Measurements from ENCODE around the gene AGFG2.

The AGFG2 gene

DNA sequence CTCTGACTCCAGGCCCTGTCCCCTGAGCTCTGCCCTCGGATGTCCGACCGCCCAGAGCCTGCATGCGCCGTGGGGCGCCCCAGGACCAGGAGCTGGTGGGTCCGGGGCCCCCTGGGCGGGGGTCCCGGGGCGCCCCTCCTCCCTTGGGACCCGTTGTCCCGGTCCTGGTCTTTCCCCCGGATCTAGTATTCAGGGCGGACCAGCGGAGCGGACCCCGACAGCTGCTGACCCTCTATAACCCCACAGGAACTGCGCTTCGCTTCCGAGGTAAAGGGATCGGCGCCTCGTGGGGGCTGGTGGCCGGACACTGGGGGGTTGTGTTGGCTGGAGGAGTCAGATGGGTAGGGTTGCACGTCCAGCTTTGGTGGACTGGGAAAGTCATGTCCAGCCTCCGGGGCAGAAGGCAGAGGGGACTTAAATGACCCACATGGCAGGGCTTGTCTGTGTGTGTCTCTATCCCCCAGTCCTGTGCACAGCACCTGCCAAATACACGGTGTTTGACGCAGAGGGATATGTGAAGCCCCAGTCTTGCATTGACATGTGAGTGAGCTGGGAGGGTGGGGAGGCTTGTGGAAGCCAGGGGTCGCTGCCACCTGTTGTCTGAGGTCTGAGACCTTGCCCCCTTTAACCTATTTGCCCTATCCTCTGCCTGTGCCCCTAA is 73.9 kb downstream of the AGFG2 start:
- no peaks in the 10 kb centered on the region for H3K4me1 ChIP-seq
- H3K27me3 ChIP-seq: no peaks in the 10 kb centered on the region
- peak overlapping the region; percentile 74 for H3K4me3 ChIP-seq (ENCODE audit: low read depth, low read length)
- H3K36me3 ChIP-seq: peaks cover 5% of the 10 kb centered on the region
- TF ChIP-seq, protein P1, sequence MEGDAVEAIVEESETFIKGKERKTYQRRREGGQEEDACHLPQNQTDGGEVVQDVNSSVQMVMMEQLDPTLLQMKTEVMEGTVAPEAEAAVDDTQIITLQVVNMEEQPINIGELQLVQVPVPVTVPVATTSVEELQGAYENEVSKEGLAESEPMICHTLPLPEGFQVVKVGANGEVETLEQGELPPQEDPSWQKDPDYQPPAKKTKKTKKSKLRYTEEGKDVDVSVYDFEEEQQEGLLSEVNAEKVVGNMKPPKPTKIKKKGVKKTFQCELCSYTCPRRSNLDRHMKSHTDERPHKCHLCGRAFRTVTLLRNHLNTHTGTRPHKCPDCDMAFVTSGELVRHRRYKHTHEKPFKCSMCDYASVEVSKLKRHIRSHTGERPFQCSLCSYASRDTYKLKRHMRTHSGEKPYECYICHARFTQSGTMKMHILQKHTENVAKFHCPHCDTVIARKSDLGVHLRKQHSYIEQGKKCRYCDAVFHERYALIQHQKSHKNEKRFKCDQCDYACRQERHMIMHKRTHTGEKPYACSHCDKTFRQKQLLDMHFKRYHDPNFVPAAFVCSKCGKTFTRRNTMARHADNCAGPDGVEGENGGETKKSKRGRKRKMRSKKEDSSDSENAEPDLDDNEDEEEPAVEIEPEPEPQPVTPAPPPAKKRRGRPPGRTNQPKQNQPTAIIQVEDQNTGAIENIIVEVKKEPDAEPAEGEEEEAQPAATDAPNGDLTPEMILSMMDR (IDR thresholded peaks at IDR 0.05; ENCODE audit: low read depth, low read length): peak; percentile 33
- DNase-seq: no peak
- H3K9me3 ChIP-seq: no peaks in the 10 kb centered on the region

DNA sequence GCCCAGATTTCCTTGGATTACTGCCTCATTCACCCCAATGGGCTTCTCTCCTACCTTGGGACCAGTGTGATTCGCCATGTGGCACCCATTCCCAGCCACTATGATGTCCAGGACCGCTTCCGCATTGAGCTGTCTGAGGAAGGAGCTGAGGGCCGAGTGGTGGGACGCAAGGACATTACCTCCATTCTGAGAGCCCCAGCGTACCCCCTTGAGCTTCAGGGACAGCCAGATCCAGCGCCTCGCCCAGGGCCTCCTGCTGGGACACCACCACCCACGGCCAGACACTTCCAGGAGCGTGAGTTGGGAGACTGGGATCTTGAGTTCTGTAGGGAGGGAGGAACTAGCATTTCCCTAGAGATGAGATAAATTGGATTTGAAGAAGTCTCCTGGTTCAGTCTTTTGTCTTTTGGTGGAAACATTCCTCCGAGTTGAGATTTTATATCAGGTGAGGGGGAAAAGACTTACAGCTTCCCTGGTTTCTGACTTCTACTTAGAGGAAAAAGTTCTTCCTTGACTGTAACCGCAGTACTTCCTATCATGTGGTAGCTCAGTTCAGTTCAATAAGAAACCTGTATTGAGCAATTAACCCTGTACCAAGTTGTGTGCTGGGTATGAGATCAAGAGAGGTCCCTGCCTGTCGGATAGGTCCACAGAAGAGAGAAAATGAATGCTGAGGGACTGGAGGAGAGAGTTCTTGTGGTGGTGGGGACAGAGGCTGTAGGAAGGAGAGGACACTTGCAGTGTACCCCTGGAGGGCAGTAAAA is 74.6 kb downstream of the AGFG2 start:
- no peaks in the 10 kb centered on the region for H3K27me3 ChIP-seq

DNA sequence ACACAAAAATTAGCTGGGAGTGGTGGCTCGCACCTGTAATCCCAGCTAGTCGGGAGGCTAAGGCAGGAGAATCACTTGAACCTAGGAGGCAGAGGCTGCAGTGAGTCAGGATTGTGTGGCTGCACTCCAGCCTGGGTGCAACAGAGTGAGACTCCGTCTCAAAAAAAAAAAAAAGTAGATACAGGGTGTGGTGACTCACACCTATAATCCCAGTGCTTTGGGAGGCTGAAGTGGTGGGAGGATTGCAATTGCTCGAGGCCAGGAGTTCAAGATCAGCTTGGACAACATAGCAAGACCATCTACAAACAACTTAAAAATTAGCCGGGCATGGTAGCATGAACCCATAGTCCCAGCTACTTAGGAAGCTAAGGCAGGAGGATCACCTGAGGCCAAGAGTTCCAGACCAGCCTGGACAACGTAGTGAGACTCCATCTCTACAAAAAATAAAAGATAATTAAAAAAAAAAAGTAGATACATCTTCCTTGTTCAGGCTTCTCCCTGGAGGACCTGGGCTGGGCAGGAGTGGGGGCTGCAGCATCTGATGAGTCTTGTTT is 75.4 kb downstream of the AGFG2 start:
- no peak overlapping the region for H3K4me3 ChIP-seq (ENCODE audit: low read depth, low read length)
- no peaks in the 10 kb centered on the region for H3K4me1 ChIP-seq
- no peaks in the 10 kb centered on the region for H3K27me3 ChIP-seq
- TF ChIP-seq, protein P1 (IDR thresholded peaks at IDR 0.05; ENCODE audit: low read depth, low read length): no peak
- H3K9me3 ChIP-seq: no peaks in the 10 kb centered on the region
- DNase-seq: no peak
- no peaks in the 10 kb centered on the region for H3K36me3 ChIP-seq

More for the DNA sequence above, 74.6 kb downstream of the AGFG2 start:
- no peaks in the 10 kb centered on the region for H3K36me3 ChIP-seq
- H3K9me3 ChIP-seq: no peaks in the 10 kb centered on the region
- DNase-seq: no peak
- no peak overlapping the region; the same call in 1 of the 2 replicates for H3K4me3 ChIP-seq (ENCODE audit: low read depth, low read length)
- no peaks in the 10 kb centered on the region for H3K4me1 ChIP-seq
- TF ChIP-seq, protein P1 (IDR thresholded peaks at IDR 0.05; ENCODE audit: low read depth, low read length): no peak
